ENCODE data around the gene SEMA3A. TPM values are rescaled to one million over a fixed set of nuclear protein-coding genes. Genes with fewer than 3 reads are reported as not detected.

Gene SEMA3A
- total RNA-seq, 1 donor from 2014 or later: 0.75 TPM

DNA sequence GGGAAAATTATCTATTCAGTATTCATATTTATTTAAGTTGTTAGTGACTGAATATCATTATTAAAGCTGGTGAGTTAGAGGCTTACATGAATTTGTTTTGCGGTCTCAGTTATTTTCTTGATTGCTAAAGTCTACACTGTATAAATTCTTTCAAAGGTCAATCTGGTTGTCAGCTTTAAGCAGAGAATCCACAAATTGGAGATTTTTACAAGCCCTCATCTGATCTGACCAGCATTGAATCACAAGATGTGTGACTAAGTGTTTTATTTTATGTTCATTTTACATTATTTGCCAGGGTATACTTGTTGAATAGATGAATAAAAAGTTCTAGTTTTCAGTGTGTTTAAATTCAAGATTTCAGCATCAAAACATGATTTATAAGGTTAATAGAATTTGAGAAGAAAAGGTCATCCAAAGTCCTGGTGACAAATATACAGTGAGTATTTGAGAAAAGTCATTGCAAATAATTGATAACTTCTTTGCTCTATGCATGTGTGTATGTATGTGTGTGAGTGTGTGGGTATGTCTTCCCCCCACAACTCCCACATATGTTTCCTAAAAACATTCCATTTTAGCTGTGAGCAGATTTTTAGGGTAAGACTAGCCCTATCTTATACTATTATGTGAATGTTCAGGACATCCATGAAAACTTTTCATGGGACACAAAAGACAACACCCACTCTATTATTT lies 4.4 kb downstream of the SEMA3A start:
- Histone ChIP-seq H3K27me3 (no peaks in the 10 kb centered on the region), H3K9me3 (no peaks in the 10 kb centered on the region), H3K4me1 (no peaks in the 10 kb centered on the region), H3K36me3 (no peaks in the 10 kb centered on the region), H3K4me3 (no peak overlapping the region), H3K27ac (no peak overlapping the region)
- DNase-seq (ENCODE audit: low spot score in 2 of 2): no peak
- intact Hi-C loops (cut with DNase I): no loop called here
- TF ChIP-seq, protein P1, sequence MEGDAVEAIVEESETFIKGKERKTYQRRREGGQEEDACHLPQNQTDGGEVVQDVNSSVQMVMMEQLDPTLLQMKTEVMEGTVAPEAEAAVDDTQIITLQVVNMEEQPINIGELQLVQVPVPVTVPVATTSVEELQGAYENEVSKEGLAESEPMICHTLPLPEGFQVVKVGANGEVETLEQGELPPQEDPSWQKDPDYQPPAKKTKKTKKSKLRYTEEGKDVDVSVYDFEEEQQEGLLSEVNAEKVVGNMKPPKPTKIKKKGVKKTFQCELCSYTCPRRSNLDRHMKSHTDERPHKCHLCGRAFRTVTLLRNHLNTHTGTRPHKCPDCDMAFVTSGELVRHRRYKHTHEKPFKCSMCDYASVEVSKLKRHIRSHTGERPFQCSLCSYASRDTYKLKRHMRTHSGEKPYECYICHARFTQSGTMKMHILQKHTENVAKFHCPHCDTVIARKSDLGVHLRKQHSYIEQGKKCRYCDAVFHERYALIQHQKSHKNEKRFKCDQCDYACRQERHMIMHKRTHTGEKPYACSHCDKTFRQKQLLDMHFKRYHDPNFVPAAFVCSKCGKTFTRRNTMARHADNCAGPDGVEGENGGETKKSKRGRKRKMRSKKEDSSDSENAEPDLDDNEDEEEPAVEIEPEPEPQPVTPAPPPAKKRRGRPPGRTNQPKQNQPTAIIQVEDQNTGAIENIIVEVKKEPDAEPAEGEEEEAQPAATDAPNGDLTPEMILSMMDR (IDR thresholded peaks at IDR 0.05): no peak

DNA sequence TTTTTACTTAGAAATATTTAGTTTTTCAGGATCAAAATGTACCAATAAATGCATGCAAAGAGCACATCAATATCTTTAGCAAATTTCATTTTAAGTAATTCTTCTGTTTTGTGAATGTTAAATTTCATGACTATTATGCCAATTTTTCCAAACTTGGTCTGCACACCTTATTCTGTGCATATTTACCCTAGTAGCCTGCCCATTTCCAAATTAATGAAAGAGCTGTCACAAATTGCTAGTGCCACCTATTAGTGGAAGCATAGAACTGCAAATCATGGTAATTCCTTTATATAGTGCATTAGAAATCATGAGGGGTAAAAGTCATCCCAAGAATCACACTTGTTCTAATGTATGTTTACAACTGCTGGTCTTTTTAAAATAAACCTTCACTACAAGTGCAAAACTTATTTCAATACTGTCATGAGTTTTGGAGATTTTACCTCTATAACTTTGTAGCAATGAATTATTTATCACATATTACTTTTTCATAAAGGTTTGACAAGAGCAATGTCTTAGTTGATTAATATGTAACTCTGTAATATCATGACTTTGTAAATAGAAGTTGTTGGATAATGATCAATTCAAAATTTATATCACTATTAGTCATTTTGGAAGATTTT lies 5.7 kb downstream of the SEMA3A start:
- Histone ChIP-seq H3K36me3 (no peaks in the 10 kb centered on the region), H3K4me3 (no peak overlapping the region), H3K4me1 (no peaks in the 10 kb centered on the region), H3K9me3 (no peaks in the 10 kb centered on the region), H3K27ac (no peak overlapping the region), H3K27me3 (no peaks in the 10 kb centered on the region)
- TF ChIP-seq, protein P1 (IDR thresholded peaks at IDR 0.05): no peak
- intact Hi-C loops (cut with DNase I): no loop called here
- no peak for DNase-seq (ENCODE audit: low spot score in 2 of 2)

DNA sequence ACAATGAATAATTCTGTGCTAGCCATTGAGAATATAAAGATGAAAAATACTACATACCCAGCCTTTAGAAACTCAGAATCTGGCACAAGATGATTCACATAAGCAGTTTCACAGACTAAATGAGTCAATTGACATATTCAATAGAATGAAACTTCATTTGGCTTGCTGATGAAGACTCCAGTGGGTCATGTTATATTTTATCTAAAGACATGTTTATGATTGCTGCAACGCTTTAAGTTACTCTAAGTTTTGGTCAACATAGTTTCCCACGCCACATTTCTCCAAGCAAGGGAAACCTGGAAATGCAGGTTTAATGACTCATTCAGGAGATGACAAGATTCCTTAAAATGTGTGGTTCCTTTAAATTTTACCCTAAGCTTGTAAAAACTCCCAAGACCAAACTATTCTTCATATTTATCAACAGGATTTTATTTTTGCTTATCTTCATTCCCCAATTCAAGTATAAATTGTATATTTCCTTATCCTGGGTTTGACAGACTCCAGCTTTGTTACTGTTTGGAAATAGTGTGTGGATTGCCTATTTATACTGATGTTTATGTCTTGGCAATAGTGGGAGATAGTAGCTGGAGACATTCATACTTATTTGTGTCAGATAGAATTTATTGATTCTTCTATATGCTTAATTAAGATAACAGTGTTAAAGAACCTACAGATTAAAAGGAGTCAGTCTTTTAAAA lies 6.6 kb downstream of the SEMA3A start:
- no peak for DNase-seq (ENCODE audit: low spot score in 2 of 2)
- H3K4me1 ChIP-seq: no peaks in the 10 kb centered on the region
- H3K9me3 ChIP-seq: no peaks in the 10 kb centered on the region
- no peaks in the 10 kb centered on the region for H3K36me3 ChIP-seq
- TF ChIP-seq, protein P1 (IDR thresholded peaks at IDR 0.05): no peak
- H3K27me3 ChIP-seq: no peaks in the 10 kb centered on the region
- H3K4me3 ChIP-seq: no peak overlapping the region
- intact Hi-C loops (cut with DNase I): no loop called here
- H3K27ac ChIP-seq: no peak overlapping the region

GRCh38 chr7:84187087-84187805 lies 7.3 kb downstream of the SEMA3A start:
- Histone ChIP-seq H3K36me3 (no peaks in the 10 kb centered on the region), H3K27ac (no peak overlapping the region), H3K4me3 (no peak overlapping the region), H3K27me3 (no peaks in the 10 kb centered on the region), H3K4me1 (no peaks in the 10 kb centered on the region), H3K9me3 (no peaks in the 10 kb centered on the region)
- TF ChIP-seq, protein P1 (IDR thresholded peaks at IDR 0.05): no peak
- DNase-seq (ENCODE audit: low spot score in 2 of 2): no peak
- intact Hi-C loops (cut with DNase I): no loop called here

DNA sequence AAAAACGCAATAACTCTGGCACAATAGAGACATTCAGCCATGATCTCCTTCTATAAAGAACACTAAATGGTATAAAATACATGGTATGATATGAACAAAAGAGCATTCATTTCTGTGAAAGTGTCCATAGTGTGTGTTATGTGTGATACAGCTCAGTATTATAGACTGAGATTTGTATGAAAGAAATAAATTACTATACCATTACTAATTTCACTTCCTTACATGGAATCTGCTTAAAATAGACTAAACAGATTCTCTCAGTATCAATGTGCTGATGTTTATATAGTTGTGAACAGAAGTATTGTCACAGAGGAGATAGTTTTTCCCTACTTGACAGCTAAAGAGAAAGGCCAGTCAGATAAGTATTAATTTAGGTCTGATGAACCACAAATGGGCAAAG lies 10.8 kb downstream of the SEMA3A start:
- TF ChIP-seq, protein P1 (IDR thresholded peaks at IDR 0.05): no peak
- H3K9me3 ChIP-seq: no peaks in the 10 kb centered on the region
- no peak overlapping the region for H3K4me3 ChIP-seq
- intact Hi-C loops (cut with DNase I): no loop called here
- H3K27me3 ChIP-seq: no peaks in the 10 kb centered on the region
- no peak for DNase-seq (ENCODE audit: low spot score in 2 of 2)
- H3K27ac ChIP-seq: no peak overlapping the region
- no peaks in the 10 kb centered on the region for H3K4me1 ChIP-seq
- no peaks in the 10 kb centered on the region for H3K36me3 ChIP-seq

Measured in ascending aorta (tissue), 2 donors.